Posterior cingulate gyrus (tissue), 11 donors: ENCODE data around the gene LMF1.
"Not testable (repeated sequence)": the region's sequence is repeated elsewhere in the genome, so short reads cannot be mapped to it uniquely, and the experiment has no call there.

ENCODE experiments used
- DNase-seq, 10 donors: peaks; one replicate each; pipeline versions ENCODE4 v3.0.0 to v3.0.0-alpha.2; 2020 to 2021; ENCODE audit warnings: mixed read lengths in 3 of 10
- intact Hi-C: fragments of 100-400 bp; cut with DNase I; formaldehyde crosslinking; loops from one replicate; pipeline ENCODE4 v1.15.1; 2023

LMF1 gene

GRCh38 chr16:831571-832413 is 139.0 kb downstream of the LMF1 start:
- DNase-seq, result no peak
- intact Hi-C loops, result no loop called here

DNA sequence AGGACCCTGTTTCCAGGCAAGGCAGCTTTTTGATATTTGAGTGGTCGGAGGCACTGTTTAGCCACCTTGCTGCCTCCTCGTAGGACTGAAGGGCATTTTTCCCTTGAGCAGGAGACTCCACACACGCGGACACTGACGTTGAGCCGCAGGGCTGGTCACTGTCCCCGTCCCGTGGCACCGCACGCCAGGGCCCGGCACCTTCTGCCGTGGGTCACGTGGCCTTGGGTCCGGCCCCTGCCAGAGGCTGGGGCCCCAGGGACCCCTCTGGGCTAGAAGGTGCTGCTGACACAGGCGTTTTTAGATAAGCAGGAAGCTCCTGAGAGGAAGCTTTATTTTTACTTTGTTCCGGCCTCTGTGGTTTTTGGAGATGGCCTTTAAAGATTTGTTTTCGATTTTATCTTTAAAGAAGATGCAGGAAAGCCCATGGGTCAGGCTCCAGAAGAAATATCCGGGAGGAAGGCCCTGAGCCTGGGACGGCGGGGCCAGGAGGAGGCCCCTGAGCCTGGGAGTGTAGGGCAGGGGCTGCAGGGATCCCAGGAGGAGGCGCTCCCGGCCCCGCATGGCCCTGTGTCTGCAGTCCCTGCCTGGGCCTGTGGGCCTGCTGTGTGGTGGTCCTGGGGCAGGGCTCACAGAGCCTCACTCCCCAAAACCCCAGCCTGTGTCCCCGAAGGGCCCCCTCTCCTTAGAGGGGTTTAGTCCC is 139.8 kb downstream of the LMF1 start:
- no peak for DNase-seq
- intact Hi-C loops, result no loop called here

DNA sequence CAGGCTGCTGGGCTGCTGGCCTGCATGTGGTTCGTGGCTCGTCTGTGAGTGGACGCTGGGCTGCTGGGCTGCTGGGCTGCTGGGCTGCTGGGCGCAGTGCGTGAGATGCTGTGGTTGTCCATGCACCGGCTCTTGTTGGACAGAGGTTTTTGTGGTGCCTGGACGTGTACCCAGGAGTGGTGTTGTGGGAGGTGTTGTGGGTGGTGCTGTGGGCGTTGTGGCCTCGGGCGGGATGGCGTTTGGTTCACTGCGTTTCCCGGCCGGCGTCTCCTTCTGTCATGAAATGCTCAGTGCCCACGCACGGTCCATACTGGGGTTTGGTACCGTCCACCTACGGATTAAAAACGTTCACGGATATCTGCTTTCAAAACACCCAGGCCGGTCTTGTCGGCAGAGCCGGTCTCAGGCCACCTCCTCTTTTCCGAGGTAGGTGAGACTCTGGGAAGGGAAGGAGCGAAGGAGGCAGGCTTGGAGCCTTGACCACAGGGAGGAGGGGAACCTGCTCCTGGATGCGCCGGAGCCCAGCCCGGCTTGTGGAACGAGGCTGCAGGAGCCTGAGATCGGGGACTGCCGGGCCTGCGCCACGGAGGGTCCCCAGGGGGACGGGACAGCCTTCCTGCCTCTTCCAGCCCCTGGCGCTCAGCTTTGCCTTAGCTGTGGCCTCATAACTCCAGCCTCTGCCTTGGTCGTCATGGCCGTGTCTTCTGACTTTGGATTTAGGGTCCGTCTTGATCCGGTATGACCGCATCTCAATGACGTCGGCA is 140.5 kb downstream of the LMF1 start:
- DNase-seq, result no peak
- intact Hi-C loops, result no loop called here

- intact Hi-C loops, result no loop called here
- DNase-seq, result no peak
These were observed 141.9 kb downstream of the LMF1 start for GRCh38 chr16:828891-829290.

GRCh38 chr16:827513-827912 is 143.3 kb downstream of the LMF1 start:
- intact Hi-C loops, result no loop called here
- DNase-seq, result no peak

DNA sequence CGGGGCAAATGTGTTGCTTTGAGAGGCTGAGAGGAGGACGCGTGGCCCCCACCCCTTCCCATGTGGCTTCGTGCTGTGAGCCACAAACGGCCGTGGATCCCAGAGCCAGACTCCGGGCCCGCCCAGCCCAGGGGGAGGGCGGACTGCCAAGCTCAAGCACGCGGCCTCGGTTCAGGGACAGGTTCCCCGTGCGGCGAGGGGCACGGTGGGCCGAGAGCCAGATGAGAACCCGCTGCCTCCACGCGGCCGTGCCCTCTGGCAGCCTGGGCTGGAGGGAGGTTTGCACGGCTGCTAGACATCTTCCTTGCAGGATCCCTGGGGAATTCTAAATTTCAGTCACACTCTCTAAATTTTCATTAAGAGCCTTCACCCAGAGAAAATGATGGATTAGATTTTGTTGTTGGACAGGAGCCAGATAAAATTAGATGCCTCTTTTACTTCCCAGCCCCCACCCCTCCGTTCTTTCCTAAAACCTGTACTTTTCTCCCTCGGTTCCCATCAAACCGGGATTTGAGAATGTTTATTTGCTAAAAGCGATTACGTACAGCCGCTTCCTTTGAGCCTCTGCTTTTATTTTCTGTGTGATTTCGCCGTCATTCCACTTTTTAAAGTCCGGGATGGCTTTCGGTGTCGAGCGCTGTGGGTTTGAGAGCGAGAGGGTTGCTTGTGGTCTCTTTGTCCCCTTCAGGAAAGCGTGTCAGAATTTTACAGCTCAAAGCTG is 145.3 kb downstream of the LMF1 start:
- DNase-seq, result peak in 8 of 10 donors; percentile 37 to 91 (median 50)
- intact Hi-C loops, result no loop called here

DNA sequence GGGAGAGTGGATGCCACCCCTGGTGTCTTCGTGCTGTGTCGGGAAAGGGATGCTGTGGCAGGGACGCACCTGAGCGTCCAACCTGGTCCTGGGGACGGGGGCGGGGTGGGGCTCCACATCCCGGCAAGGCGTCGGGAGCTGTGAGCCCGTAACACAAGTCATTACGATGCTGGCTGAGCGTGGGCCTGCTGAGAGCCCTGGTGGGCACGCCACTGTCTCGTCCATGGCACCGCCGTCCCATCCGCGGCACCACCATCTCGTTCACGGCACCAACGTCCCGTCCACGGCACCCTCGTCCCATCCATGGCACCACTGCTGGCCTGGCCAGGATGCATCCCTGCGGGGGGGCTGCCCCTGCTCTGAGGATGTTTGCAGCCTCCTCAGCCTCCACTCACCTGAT is 146.2 kb downstream of the LMF1 start:
- no peak for DNase-seq

DNA sequence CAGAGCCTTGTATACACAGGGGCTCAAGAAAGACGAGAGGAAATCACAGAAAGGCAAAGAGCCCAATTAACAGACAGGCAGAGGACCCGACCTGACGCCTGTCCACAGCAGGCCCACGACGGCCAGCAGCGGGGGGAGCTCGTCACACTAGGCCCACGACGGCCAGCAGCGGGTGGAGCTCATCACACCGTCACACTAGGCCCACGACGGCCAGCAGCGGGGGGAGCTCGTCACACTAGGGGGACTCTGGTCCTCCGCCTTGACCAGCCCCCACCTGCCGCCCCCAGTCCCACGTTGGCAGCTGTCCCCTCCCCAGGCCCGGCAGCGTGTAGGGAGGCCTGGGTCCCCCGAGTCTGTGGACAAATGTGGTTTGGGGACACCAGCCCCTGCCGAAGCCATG is 146.6 kb downstream of the LMF1 start:
- no peak for DNase-seq
- intact Hi-C loops, result no loop called here

More for the DNA sequence above, 146.2 kb downstream of the LMF1 start:
- intact Hi-C loops, result no loop called here

DNA sequence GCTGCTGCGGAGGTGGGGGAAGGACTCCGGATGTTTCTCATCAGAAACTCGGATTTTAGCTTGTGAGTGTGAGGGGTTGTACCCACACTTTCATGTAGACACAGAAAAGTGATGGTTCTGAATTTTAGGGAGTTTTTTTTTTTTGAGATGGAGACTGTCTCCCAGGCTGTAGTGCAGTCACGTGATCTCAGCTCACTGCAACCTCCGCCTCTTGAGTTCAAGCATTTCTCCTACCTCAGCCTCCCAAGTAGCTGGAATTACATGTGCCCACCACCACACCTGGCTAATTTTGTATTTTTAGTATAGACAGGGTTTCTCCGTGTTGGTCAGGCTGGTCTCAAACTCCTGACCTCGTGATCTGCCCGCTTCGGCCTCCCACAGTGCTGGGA is 147.9 kb downstream of the LMF1 start:
- intact Hi-C loops, result no loop called here

DNA sequence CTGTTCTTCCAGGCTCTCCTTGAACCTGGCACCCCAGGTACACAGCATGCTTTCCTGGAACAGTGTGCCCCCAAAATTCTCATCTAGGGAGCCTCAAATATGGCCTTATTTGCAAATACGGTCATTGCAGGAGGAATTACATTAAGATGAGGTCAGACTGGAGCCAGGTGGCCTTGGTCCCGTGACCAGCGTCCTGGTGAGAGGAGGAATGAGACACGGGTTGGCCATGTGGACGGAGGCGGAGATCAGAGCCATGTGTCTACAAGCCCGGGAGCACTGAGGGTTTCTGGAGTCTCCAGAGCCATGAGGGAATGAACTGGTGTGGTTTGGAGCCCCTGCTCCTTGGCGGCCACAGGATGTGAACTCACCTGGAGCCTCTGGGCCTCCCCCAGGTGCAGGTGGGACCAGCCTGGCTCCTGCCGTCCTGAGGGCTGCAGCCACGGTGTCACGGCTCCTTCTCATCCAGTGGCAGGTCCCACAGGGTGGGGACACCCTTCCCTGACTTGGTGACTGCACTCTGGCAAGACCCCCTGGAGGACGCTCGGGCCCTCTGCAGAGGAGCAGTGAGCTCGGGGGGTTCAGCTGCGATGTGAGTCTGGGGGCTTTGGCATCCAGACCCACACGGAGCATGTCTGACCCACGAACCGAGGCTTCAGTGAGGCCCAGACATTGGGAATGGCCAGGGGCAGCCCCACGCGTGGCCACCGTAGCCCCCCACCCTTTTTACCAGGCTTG is 148.4 kb downstream of the LMF1 start:
- intact Hi-C loops, result no loop called here
- DNase-seq, result no peak

More for the DNA sequence above, 147.9 kb downstream of the LMF1 start:
- no peak for DNase-seq

DNA sequence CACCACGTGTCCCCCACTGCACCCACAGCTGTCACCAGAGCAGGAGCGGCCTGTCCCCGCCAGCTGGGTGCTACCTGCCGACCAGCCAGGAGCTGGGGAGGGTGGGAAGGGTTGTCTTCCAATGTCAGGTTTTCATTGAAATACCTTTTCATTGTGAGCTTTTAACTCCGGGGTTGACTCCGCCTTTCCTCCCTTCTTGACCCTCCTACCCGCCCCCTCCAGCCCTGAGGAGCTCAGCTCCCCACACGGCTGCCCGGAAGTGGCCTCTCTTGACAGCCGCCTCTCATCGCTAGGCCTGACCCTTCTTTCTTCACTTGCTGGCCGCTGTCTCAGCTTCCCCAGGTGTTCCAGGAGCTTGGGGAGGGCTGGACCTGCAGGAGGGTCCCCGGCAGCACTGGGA is 149.0 kb downstream of the LMF1 start:
- intact Hi-C loops, result no loop called here
- DNase-seq, result no peak

DNA sequence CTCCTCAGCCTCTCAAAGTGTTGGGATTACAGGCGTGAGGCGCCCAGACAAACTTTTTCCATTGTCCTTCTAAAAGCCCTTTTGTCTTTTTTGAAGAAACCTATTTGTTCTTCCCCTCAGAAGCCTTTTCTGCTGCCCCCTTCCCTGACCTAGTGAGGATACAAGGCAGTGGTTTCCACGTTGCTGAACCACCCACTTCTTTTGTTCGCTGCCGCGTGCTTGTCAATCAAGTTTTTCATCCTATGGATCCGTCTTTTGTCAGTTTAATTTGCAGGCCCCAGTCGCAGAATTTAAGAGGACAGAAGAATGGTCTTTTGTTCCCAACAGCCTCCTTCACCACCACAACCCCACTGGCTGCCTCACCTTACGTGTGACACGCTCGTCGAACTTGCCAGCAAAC is 150.0 kb downstream of the LMF1 start:
- no peak for DNase-seq
- intact Hi-C loops, result no loop called here

GRCh38 chr16:820044-820408 is 150.8 kb downstream of the LMF1 start:
- intact Hi-C loops, DNase-seq: not testable (repeated sequence)

- intact Hi-C loops, result no loop called here
- no peak for DNase-seq
These were observed 151.3 kb downstream of the LMF1 start for GRCh38 chr16:819336-820043.

- no peak for DNase-seq
- intact Hi-C loops, result no loop called here
These were observed 152.2 kb downstream of the LMF1 start for GRCh38 chr16:818592-818991.

- DNase-seq, result no peak
- intact Hi-C loops, result no loop called here
These were observed 152.7 kb downstream of the LMF1 start for GRCh38 chr16:818132-818531.

DNA sequence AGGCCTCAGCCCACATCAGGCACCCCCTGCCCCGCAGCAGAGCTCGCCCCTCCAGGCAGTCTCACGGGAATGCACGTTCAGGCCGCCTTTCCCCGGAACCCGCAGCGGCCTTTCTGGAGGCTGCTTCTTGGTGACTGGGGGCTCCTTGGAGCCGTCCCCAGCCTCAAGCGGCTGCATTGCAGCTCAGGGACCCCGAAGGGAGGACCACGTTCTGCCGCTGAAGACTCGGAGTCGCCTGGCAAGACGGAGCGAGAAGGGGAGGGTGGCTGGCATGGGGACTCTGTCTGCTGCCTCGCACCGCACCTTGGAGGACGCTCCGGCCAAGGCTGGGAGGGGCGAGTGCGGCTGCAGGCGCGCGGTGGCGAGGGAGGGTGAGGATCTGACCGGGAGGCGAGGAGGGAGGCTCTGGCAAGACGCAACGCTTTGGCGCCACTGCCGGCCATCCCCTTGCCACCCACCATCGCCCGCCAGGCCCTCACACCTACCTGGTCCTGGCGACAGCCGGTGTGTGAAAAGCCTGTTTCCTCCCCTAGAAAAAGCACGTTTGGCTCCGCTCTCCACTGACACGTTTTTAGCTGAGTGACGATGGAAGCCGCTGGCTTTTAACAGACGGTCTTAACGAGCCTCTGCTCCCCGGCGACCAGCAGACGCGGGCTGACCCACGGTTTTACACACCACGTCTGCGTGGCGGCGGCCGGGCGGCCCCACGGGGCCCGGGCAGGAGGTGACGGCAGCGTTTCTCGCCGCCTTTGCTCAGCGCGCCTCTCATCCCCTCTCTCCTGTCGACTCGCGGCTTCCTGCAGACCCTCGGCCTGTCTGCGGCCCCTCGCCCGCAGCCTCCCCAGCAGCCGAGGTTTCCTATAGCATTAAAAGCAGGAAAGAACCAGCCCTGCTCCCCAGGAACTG is 153.5 kb downstream of the LMF1 start:
- no peak for DNase-seq
- intact Hi-C loops, result no loop called here

GRCh38 chr16:815861-816260 is 154.9 kb downstream of the LMF1 start:
- intact Hi-C loops, result no loop called here
- DNase-seq, result no peak
